Gastroesophageal sphincter (tissue), 4 donors: ENCODE results near the gene B3GNT4. TPM values are rescaled to one million over a fixed set of nuclear protein-coding genes. Genes with fewer than 3 reads are reported as not detected.

Source experiments
- ATAC-seq: fragments of 150-250 bp; one replicate; pipeline ENCODE4 v1.9.1; 2016; ENCODE audit warnings: mild to moderate bottlenecking, moderate library complexity
- H3K27ac ChIP-seq, 4 donors: fragments of 200-600 bp; sonication (generic) in 3 of 4; 1 replicate in 3 of 4; 2 replicates in 1 of 4; pipeline ENCODE4 v1.5.1; 2016 to 2019
- H3K27me3 ChIP-seq: fragments of 200-600 bp; sonication (generic); one replicate; pipeline ENCODE4 v1.5.1; 2019
- H3K36me3 ChIP-seq, 2 donors: fragments of 200-600 bp; sonication (generic); one replicate each; pipeline ENCODE4 v1.5.1; 2019; ENCODE audit warnings: control low read depth in 1 of 2
- H3K4me1 ChIP-seq, 3 donors: fragments of 200-600 bp; sonication (generic); 1 replicate in 2 of 3; 2 replicates in 1 of 3; pipeline ENCODE4 v1.5.1; 2016 to 2019; ENCODE audit warnings: control low read depth in 2 of 3
- H3K4me3 ChIP-seq, 2 donors: fragments of 200-600 bp; sonication (generic); one replicate each; pipeline ENCODE4 v1.5.1; 2019; ENCODE audit warnings: mild to moderate bottlenecking in 1 of 2, moderate library complexity in 1 of 2
- H3K9me3 ChIP-seq, 3 donors: fragments of 200-600 bp; sonication (generic); one replicate each; pipeline ENCODE4 v1.5.1; 2017 to 2019; ENCODE audit warnings: control low read depth in 2 of 3
- EP300 ChIP-seq: sonication (generic); formaldehyde crosslinking; IDR thresholded peaks from one replicate; pipeline ENCODE4 v1.6.1; 2017; ENCODE audit warnings: antibody characterized with exemption, mild to moderate bottlenecking
- POLR2A ChIP-seq, 2 donors: fragments of 450-650 bp; IDR thresholded peaks; one replicate each; pipeline ENCODE4 v1.6.1; 2017; ENCODE audit warnings: antibody characterized with exemption in 2 of 2, mild to moderate bottlenecking in 2 of 2, moderate library complexity in 1 of 2
- POLR2AphosphoS5 ChIP-seq: sonication (generic); formaldehyde crosslinking; IDR thresholded peaks from one replicate; pipeline ENCODE4 v1.6.1; 2017; ENCODE audit warnings: antibody characterized with exemption
- WGBS, 2 donors: methylation state at CpG; one replicate each; pipeline ENCODE4 v1.1.5; 2018; ENCODE audit warnings: low coverage in 1 of 2; 5-methylcytosine and 5-hydroxymethylcytosine counted together
- total RNA-seq, 4 donors: library from RNA; depleted of rRNA; stranded (reverse); fragments of >200 nt; gene quantifications; one replicate each; pipeline ENCODE4 v1.1.0, GENCODE V29; 2016
- TF ChIP-seq, protein P1 (sequence below), 4 experiments: fragments of 200-600 bp in 2 of 4; fragments of 450-650 bp in 2 of 4; sonication (generic) in 1 of 4; IDR thresholded peaks; one replicate each; pipeline ENCODE4 v1.5.1; 2017 to 2019; ENCODE audit warnings: antibody characterized with exemption in 4 of 4, mild to moderate bottlenecking in 2 of 4, moderate library complexity in 2 of 4

The B3GNT4 gene
- total RNA-seq, 4 donors from 2014 or later = not detected

DNA sequence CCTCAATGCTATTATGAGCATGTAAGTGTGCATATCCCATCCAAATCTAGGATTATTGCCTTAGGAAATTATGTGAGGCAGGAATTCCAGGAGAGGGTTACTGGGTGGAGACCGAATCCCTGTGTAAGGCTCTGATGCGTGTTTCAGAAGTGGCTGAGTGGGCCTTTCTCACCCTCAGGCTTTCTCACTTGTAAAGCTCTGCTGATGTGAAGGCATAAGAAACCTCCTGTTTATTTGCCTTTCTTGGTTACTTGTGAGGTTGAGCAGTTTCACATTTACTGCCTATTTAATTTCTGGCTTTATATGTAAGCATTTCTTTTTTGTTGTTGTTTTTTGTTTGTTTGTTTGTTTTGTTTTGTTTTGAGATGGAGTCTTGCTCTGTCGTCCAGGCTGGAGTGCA is 40.5 kb upstream of the B3GNT4 start:
- WGBS, 2 donors = 94% methylated on average over 3 of the region's 3 CpGs; no CpG with 5 or more reads in 1 of the 2 donors
- Histone ChIP-seq H3K9me3 (no peaks in the 10 kb centered on the region), H3K4me3 (no peak overlapping the region), H3K27me3 (peaks cover 4% of the 10 kb centered on the region), H3K4me1 (no peaks in the 10 kb centered on the region), H3K27ac (no peak overlapping the region), H3K36me3 (no peaks in the 10 kb centered on the region)
- no peak for ATAC-seq
- TF ChIP-seq POLR2AphosphoS5 = no peak
- no peak for TF ChIP-seq POLR2A (IDR thresholded peaks at IDR 0.05)
- TF ChIP-seq, protein P1, sequence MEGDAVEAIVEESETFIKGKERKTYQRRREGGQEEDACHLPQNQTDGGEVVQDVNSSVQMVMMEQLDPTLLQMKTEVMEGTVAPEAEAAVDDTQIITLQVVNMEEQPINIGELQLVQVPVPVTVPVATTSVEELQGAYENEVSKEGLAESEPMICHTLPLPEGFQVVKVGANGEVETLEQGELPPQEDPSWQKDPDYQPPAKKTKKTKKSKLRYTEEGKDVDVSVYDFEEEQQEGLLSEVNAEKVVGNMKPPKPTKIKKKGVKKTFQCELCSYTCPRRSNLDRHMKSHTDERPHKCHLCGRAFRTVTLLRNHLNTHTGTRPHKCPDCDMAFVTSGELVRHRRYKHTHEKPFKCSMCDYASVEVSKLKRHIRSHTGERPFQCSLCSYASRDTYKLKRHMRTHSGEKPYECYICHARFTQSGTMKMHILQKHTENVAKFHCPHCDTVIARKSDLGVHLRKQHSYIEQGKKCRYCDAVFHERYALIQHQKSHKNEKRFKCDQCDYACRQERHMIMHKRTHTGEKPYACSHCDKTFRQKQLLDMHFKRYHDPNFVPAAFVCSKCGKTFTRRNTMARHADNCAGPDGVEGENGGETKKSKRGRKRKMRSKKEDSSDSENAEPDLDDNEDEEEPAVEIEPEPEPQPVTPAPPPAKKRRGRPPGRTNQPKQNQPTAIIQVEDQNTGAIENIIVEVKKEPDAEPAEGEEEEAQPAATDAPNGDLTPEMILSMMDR (IDR thresholded peaks at IDR 0.05) = no peak
- no peak for TF ChIP-seq EP300

DNA sequence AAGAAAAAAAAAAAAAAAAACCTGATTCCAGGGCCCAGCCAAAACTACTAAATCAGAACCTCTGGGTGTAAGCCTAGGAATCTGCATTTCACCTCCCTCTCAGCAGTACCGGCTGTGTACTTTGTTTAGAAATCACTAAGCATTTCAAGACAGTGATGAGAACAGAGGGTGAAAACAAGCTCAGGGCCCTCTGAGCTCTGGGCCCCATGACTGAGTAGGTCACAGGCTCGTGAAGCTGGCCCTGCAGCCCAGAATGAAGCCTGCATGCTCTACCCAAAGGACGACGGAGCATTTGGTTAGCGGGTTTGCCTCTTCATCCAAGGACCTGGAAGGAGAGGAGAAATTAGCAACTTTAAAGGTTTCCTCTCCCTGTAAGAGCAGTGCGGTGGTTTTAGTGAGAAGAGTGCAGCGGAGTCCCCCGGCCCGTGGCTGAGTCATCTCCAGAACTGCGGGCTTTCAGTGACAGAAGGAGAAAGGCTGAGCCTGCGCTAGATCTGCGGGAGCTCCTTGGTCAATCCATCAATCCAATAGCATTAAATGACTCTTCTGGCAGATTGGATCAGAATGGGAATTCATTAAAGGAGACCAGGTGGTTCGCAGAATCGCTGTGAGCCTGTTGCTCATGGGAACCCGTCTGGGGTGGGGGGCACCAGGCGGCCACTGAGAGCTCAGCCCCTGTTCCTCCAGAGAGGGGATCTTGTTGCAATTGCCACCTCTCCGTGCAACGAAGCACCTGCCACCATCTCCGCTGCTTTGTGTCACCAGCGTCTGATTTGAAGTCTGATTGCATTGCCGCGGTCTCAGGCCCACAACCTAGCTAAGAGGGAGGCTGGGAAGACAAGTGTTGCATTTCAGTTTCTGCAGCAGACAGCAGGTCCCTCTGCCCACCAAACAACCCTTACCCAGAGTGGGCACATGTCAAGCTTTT is 36.8 kb upstream of the B3GNT4 start:
- TF ChIP-seq, protein P1 (IDR thresholded peaks at IDR 0.05) = no peak
- TF ChIP-seq POLR2A (IDR thresholded peaks at IDR 0.05) (no peak), POLR2AphosphoS5 (no peak), EP300 (no peak)
- Histone ChIP-seq H3K4me1 (no peaks in the 10 kb centered on the region), H3K27ac (no peak overlapping the region), H3K4me3 (no peak overlapping the region), H3K27me3 (peaks cover 17% of the 10 kb centered on the region), H3K9me3 (no peaks in the 10 kb centered on the region), H3K36me3 (no peaks in the 10 kb centered on the region)
- 76 to 89% methylated on average over 9 to 15 of the region's 22 CpGs for WGBS, 2 donors
- ATAC-seq = no peak

DNA sequence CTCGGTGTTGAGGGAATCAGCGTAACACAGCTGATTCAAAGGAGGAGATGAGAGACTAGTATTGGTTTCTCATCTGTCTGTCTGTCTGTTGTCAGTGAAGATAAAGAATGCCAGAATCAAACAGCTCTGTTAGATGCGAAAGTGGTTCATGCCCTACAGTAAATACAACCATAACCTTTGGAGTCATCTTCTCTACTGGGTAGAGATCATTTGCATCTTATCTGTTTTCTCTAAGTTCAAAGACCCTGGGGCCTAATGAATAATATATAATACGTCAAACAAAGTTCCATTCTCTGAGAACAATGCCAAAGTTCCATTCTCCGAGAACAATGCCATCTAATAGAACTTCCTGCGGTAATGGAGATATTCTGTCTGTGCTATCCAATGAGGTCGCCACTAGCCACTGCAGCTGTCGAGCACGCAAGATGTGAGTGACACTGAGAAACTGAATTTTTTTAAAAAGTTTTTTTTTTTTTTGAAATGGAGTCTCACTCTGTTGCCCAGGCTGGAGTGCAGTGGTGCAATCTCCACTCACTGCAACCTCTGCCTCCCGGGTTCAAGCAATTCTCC is 36.1 kb upstream of the B3GNT4 start:
- Histone ChIP-seq H3K27ac (no peak overlapping the region), H3K9me3 (no peaks in the 10 kb centered on the region), H3K4me3 (no peak overlapping the region), H3K27me3 (peaks cover 19% of the 10 kb centered on the region), H3K4me1 (no peaks in the 10 kb centered on the region), H3K36me3 (no peaks in the 10 kb centered on the region)
- TF ChIP-seq POLR2A (IDR thresholded peaks at IDR 0.05) (no peak), EP300 (no peak), POLR2AphosphoS5 (no peak)
- no peak for ATAC-seq
- 68 to 80% methylated on average over 7 to 9 of the region's 10 CpGs for WGBS, 2 donors

DNA sequence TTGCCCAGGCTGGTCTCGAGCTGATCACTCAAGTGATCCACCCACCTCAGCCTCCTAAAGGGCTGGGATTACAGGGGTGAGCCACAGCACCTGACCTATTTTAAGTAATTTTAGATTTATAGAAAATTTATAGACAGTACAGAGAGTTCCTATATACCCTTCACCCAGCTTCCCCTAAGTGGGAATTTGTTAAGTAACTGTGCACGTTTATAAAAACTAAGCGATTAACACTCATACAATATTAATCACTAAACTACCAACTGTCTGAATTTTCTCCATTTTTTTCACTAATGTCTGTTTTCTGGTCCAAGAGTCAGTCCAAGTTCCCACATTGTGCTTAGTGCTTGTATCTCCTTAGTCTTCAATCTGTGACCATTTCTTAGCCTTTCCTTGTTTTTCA is 35.0 kb upstream of the B3GNT4 start:
- H3K4me1 ChIP-seq = no peaks in the 10 kb centered on the region
- H3K27me3 ChIP-seq = peaks cover 19% of the 10 kb centered on the region
- no peaks in the 10 kb centered on the region for H3K36me3 ChIP-seq
- TF ChIP-seq POLR2A (IDR thresholded peaks at IDR 0.05) = no peak
- TF ChIP-seq, protein P1 (IDR thresholded peaks at IDR 0.05) = no peak
- no peak for TF ChIP-seq EP300
- TF ChIP-seq POLR2AphosphoS5 = no peak
- ATAC-seq = no peak
- H3K4me3 ChIP-seq = no peak overlapping the region
- no peaks in the 10 kb centered on the region for H3K9me3 ChIP-seq
- 94 to 100% methylated on average over 1 to 3 of the region's 3 CpGs for WGBS, 2 donors
- no peak overlapping the region for H3K27ac ChIP-seq

DNA sequence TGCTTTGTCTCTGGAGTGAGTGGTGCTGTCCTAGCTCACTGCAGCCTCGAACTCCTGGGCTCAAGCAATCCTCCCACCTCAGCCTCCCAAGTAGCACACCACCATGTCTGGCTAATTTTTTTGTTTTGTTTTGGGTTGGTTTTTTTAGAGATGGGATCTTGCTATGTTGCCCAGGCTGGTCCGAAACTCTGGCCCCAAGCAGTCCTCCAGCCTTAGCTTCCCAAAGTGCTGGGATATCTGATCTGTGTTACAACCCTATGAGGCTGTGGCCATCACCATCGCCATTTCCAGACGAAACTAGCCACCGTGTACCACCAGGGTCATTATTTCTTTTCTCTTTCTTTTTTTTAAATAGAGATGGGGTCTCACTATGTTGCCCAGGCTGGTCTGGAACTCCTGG is 32.1 kb upstream of the B3GNT4 start:
- Histone ChIP-seq H3K27ac (no peak overlapping the region), H3K9me3 (no peaks in the 10 kb centered on the region), H3K4me1 (no peaks in the 10 kb centered on the region), H3K4me3 (no peak overlapping the region), H3K36me3 (no peaks in the 10 kb centered on the region), H3K27me3 (peaks cover 19% of the 10 kb centered on the region)
- TF ChIP-seq EP300 (no peak), POLR2A (IDR thresholded peaks at IDR 0.05) (no peak), POLR2AphosphoS5 (no peak)
- TF ChIP-seq, protein P1 (IDR thresholded peaks at IDR 0.05) = no peak
- WGBS, 2 donors = 77 to 90% methylated on average over 4 to 5 of the region's 5 CpGs
- no peak for ATAC-seq
